ENCODE measurements around the gene PRDX5.

Gene PRDX5

DNA sequence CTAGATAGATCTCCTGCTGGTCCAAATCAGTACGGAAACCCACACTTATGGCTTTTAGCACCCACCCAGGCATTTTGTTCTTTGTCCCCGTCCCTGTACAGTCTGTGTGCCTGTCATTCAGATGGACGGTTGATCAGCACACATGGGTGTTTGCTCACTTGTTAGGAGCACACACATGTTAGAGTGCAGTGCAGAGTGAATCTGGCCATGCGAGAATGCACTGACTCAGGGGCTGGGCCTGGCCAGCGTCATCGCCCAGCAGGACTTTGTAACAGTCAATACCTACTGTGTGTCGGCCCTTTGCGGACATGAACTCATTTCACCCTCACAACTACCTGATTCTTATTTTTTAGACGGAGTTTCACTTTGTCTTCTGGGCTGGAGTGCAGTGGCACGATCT, 44.4 kb downstream of the PRDX5 start:
- no peak for DNase-seq (ENCODE audit: low read depth)

DNA sequence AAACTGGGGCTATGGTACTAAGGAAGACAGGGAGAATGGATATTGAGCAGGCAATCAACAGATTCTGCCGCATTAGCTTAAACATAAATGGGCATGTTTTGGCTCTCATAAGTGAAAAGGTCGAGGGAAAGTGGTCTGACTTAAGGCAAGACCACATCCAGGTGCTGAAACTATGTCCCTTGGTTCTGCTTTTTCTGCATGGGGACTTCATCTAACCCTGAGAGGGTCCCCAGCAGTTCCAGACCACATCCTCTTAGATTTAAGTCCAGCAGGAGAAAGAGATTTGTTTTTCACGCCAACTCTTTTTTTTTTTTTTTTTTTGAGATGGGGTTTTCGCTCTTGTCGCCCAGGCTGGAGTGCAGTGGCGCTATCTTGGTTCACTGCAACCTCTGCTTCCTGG, 46.5 kb downstream of the PRDX5 start:
- no peak for DNase-seq (ENCODE audit: low read depth)

DNA sequence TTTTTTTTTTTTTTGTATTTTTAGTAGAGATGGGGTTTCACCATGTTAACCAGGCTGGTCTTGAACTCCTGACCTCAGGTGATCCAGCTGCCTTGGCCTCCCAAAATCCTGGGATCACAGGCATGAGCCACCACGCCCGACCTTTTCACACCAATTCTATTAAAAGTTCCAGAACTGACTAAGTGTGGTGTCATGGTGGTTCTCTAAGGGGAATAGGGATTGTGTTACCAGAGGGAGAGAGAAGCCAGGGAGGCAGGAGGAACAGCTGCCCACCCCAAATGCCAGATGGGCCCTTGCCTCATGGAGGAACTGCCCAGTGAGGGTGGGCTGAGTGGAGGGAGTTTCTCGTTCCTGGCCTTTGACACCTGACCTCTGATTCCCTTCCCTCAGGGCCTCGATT, 47.0 kb downstream of the PRDX5 start:
- DNase-seq (ENCODE audit: low read depth) = no peak

- no peak for DNase-seq (ENCODE audit: low read depth)
These were observed 48.8 kb downstream of the PRDX5 start for GRCh38 chr11:64366751-64367150.

DNA sequence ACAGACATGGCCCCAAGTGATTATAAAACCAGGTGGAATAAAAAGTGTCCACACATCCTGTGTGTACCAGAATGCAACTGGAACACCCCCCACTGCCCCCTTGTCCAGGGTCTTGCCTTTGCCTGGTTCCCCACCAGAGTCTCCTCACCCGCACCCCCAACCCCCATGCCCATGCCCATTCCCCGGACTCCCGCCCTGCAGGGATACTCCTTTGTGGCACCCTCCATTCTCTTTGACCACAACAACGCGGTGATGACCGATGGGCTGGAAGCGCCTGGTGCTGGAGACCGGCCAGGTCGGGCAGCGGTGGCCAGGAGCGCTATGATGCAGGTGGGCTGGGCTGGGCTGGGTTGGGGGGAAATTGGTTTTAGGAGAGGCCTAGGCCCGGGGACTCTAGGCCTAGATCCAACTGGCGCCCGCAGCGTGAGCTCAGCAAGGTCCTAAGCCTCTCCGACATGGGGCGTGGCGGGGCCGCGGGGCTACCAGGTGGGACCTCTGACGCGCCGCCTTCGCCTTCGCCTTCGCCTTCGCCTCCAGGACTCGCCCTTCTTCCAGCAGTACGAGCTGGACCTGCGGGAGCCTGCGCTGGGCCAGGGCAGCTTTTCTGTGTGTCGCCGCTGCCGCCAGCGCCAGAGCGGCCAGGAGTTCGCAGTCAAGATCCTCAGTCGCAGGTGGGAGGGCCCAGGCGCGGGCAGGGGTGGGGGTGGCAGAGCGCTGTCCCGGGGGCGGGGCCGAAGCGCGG, 50.2 kb downstream of the PRDX5 start:
- DNase-seq (ENCODE audit: low read depth) = no peak

DNA sequence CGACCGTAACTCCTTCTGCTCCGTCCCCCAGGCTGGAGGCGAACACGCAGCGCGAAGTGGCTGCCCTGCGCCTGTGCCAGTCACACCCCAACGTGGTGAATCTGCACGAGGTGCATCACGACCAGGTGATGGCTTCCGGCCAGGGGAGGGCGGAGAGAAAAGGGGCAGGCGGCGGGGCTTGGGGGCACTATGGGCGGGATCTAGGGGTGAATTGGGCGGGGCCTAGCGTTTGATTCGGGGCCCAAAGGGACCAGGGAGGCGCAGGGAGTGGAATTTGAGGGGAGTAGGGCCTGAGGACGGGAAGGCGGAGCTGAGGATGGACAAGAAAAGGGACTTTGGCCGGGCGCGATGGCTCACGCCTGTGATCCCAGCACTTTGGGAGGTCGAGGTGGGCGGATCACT, 50.8 kb downstream of the PRDX5 start:
- no peak for DNase-seq (ENCODE audit: low read depth)

- no peak for DNase-seq (ENCODE audit: low read depth)
These were observed 51.8 kb downstream of the PRDX5 start for GRCh38 chr11:64369440-64370421.

DNA sequence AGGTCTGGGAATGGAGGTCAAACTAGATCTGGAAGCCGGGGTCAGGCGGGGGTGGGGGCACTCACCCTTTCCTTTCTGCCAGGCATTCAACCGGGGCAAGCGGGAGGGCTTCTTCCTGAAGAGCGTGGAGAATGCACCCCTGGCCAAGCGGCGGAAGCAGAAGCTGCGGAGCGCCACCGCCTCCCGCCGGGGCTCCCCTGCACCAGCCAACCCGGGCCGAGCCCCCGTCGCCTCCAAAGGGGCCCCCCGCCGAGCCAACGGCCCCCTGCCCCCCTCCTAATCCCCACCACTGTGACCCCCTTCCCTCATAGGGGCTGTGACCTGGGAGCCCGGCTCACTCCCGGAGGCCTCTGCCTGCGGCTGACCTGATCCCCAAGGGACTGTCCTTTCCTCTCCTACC, 53.3 kb downstream of the PRDX5 start:
- DNase-seq (ENCODE audit: low read depth) = no peak
